GM18526 (cell line): ENCODE results near the gene MAPK11.
A peak's percentile ranks its signal among the peaks of the same experiment; 100 is the strongest.

ENCODE experiments used
- POLR2A ChIP-seq: IDR thresholded peaks from 3 replicates; pipeline ENCODE4 v1.6.1; 2011; ENCODE audit not compliant: insufficient read length; ENCODE audit errors: extremely low read depth

MAPK11 gene

DNA sequence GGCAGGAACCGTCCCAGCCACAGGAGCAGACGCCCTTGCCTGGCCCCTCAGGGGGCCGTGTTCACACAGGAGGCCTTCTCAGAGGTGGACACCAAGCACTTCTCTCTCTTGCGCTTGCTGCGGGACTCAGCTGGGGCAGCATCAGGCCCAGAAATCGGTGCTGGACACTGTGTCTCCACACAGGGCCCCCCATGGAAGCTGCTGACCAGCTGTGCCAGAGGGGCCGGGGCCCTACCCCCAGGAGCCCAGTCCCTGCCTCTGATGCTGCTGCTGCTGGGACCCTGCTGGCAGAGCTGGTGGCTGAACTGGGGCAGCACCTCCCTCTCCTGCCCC, 33.3 kb upstream of the MAPK11 start:
- no peak for TF ChIP-seq POLR2A

DNA sequence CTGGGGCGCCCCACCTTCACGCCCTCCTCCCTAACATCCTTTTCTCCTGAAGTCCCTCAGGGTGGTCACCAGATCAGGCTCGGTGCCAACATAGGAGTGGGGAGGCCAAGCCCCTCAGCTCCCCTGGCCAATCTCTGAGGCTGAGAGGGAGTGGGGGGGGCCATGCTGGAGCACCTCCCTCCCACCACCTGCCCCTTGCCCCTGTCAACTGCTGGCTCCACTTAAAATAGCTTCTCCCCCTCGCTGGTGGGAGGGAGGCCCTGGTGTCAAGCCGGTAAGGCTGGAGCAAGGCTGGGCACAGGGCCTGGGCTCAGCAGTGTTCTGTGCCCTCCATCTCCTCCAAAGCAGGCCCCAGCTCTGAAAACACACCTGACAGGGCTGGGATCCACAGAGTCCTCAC, 32.4 kb upstream of the MAPK11 start:
- TF ChIP-seq POLR2A, result no peak

DNA sequence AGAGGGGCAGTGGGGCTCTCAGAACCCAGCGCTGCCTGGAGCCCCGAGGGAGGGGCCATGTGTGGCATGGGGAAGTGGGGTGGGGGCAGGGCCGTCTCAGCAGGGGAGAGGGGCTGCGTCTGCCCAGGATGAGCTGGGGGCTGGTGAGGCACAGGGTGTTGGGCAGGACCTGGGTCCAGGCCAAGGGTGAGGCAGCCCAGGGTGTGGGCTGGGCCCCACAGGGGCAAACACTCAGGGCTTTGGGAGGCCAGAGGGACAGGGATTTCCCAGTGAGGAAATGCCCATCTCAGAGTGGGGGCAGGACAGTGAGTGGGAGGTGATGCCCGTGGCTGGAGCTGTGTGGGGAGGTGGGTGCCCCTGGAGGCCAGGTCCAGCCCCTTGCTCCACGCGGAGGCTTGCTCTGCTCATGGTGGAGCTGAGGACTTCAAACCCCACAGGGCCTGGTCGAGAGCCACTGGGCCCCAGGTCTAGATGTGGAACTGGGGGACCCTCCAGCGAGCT, 31.9 kb upstream of the MAPK11 start:
- no peak for TF ChIP-seq POLR2A

DNA sequence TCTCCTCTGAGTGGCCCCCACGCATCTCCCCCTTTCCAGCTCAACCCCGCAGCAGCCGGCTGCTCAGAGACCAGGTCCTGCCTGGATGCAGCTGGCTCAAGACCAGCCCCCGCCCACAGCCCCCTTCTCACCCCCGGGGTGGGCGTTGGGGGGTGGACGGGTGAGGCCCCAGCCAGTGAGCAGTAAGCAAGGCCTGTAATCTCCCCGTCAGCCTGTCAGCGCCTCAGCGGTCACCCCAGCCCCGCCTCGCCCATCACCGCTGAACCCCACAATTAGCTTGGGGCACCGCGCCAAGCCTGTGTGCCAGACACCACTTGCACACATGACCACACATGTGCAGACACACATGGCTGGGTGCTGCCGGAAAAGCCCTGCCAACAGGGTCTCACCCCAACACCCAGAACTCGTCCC, 31.4 kb upstream of the MAPK11 start:
- no peak for TF ChIP-seq POLR2A

DNA sequence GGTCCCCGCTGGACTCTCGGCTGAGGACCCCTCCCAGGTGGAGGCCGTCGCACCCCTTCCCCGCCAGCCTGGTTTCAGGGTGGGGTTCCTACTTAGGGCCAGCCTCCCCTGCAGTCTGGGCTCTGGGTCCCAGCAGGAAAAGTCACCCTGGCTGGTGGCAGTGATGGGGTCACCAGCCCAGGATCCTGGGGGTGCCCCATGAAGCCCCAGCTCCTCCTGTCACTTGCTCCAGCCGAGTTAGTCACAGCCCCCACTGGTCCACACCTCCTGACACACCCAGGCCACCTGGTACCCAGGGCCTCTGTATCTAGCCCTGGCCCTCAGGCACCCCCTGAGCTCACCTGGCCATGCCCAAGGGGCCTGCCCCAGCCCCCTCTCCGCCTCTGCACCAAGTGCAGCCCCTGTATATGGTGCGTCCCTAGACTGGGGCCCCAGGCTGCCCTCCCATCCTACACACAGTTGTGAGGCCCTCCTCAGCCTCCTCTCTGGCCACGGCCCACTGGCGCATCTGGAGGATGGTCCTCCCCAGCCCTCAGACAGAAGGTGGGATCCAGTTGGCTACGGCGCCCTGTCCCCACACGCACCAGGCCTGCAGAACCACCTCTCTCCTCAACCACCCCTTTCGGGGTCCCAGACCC, 30.6 kb upstream of the MAPK11 start:
- TF ChIP-seq POLR2A, result no peak

DNA sequence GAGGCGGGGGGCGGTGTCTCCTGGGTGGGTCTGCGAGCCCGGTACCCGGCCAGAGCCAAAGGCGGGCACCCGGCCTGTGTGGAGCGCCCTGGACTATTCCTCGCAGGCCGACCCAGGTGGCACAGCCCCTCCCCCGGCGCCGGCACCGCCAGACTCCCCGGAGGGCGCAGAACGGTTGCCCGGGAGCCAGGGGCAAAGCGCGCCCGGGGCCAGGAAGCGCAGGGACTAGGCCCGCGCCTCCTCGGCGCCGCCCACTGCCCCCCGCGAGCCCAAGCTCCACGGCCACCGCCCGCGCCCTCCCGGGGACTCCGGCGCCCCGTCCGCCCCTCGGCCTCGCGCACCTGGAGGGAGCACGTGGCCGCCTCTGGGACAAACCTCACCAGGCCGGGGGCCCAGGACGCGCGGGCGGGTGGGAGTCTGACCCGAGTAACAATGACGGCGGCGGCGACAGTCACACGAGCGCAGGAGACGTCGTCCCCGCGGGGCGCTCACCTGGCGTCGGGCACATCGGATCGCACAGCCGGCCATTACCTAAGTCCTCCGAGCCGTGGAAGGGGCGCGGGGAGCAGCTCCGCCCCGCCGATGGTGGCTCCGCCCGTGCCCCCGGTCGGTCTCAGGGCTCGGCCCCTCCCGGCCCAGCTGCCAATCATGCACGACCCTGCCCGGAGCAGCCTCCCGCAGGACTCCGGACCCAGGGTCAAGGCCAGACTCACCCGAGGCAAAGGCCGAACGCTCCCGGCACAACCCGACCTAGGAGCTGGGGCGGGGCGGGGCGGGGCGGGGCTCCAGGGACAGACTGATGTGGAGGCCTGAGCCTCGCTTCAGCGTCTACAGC, 29.8 kb upstream of the MAPK11 start:
- no peak for TF ChIP-seq POLR2A

DNA sequence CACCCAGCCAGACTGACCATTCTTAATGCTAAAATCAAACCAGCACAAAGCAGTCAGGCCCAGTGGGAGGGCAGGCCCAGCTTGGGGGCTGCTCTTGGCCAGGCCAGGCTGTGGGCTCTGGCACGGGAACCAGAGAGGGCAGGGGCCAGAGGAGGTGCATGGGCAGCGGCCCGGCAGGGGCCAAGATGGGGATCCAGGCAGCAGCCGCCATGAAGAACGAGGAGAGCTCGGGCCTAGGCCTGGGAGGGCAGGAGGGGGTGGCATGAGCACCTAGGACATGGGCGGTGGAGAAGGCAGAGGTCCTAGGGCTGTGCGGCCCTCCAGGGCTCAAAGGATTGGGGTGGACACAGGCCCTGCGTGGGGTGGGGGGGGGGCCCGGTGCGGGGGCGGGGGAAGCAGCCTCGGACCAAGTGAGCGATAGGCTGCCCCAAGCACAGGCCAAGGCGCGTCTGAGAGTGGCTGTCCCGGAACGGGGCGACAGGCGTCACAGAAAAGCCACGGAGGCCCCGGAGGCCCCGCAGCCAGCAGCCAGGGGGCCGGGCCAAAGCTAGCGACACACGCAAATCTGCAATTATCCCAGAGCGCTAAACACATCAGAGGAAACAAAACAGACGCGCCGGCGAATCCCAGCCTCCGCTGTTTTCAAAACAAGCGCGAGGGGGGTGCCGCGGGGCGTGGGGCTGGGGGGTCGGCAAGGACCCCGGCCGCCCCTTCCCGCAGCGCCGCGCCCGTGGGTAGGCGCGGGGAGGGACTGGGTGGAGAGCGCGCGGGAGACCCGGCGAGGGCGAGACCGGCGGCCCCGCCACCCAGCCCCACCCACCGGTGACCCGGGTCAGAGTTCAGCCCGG, 29.0 kb upstream of the MAPK11 start:
- TF ChIP-seq POLR2A, result no peak

DNA sequence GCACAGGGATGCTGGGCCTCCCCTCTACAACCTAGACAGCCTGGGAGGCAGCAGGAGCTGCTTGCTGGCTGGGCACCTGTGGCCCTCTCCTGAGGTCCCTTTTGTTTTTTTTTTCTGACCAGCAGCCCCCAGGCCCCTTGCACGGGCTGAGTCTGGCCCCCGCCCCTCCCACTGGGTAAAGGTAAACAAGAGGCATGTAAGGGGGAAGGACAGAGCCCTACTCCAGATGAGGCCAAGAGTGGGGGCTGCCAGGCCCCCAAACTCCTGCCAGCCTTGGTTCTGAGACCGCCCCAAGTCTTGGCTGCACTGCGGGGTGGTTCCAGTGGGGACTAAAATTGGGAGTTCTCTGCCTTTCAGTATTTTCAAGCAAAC, 28.1 kb upstream of the MAPK11 start:
- TF ChIP-seq POLR2A, result no peak

DNA sequence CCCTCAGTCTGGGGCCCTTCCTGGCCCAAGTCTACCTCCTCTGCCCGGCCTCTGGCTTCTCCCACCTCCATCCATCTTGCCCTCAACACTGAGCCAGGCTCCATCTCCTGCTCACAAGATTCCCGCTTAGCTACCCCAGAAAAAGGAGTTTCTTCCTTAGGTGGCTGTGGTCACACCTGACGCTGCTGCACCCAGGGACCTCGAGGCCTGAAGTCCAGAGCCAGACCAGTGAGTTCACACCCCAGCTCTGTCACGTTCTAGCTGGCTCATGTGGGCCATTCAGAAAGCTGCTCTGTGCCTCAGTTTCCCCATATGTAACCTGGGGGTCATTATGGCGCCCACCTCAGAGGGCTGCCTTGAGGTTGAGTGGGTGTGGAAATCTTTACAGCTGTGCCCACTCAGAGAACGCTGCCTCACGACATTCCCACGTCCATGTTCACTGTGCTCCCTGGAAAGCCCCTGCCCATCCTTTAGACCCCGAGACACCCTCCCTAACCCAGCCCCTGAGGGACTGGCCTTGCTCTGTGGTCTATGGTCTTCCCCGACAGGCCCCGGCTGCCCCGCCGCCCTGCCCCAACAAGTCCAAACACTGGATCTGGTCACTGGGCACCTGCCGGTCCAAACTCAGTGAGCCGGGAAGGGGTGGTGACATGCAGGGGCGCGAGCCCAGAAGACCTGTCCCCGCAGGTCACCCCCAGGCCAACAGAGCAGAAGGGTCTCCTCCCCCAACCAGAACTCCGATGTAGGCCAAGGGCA, 27.5 kb upstream of the MAPK11 start:
- no peak for TF ChIP-seq POLR2A

DNA sequence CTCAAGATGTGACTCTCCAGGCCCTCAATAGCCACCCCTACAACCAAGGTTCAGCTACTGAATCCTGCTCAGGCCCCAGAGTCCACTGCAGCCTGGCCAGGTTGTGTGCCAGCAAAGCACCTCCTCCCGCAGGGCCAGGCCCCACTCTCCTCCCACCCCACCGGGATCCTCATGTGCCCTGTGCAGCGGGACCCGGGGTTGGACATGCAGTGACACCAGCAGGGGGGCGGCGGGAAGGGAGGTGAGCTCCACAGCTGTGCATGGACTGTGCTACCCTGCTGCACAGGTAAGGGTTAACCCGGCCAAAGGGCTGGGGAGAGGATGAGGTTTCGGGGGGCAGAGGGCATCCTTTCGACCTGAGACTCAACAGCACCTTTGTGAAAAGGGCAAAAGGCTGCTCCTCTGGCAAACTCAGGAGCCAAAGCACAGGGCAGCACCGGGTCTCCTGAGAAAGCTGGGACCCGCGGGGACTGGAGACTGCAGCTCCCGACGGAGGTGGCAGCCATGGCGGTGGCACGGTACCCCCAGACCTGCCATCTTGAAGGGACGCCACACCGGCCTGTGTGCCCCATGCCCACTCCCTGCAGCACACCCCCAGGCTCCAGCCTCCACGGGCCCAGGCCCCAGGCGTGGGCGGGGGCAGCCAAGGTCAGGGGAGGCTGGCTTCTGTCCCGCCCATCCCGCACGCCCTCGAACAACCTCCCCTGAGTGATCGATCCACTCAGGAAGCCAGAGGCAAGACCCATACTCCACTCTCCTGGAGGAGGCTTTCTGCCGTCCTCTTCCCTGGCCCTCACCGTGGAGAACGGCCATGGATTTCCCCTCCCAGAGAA, 26.7 kb upstream of the MAPK11 start:
- no peak for TF ChIP-seq POLR2A

DNA sequence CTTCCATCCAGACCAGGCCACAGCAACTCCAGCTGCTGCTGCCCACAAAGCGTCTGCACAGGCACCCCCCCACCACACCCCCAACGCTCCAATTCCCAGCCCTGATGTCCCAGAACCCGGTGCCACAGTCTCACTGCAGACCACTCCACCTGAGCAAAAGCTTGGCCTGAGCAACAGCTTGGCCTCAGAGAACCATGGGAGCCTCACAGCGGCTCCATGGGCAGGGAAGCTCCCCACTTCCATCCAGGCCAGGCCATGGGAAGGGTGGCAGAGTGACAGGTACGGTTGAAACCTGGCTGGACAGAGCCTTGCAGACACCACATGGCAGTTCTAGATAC, 24.1 kb upstream of the MAPK11 start:
- no peak for TF ChIP-seq POLR2A

DNA sequence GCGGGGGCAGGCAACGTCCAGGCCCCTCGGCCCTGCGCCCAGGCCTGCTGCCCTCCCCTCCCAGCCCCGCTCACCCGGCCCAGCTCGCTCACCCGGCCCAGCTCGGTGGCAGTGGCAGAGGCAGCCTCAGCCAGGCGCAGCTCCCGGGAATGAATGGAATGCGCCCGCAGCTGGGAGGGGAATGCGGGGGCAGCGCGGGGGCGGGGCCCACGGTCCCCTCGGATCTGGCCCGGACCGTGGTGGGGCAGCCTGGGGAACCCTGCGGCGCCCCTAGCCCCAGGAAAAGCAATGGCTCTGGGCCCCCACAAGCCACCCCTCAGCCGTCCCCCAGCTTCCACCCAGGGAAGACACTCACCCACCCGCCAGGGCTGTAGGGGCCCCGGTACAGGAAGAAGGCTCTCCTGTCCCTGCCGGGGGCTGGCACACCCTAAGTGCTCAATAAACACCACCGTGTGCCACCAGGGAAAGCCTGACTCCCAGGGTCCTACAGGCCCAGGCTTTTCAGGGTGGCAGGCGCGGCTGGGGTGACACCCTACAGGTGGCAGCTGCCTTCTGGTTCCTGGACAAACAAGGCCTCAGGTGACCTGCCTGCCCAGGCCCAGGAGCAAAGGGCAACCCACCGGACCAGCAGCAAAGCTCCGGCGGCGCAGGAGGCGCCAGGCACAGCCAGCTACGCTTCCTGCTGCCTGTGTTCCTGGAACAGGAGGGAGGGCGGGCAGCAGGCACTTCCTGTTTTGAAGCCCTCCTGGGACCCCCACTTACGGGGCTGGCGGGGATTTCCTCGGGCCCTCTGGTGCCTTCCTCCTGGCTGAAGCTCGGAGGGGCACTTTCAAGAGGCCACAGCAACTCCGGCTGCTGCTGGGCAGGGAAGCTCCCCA, 23.5 kb upstream of the MAPK11 start:
- TF ChIP-seq POLR2A, result no peak

DNA sequence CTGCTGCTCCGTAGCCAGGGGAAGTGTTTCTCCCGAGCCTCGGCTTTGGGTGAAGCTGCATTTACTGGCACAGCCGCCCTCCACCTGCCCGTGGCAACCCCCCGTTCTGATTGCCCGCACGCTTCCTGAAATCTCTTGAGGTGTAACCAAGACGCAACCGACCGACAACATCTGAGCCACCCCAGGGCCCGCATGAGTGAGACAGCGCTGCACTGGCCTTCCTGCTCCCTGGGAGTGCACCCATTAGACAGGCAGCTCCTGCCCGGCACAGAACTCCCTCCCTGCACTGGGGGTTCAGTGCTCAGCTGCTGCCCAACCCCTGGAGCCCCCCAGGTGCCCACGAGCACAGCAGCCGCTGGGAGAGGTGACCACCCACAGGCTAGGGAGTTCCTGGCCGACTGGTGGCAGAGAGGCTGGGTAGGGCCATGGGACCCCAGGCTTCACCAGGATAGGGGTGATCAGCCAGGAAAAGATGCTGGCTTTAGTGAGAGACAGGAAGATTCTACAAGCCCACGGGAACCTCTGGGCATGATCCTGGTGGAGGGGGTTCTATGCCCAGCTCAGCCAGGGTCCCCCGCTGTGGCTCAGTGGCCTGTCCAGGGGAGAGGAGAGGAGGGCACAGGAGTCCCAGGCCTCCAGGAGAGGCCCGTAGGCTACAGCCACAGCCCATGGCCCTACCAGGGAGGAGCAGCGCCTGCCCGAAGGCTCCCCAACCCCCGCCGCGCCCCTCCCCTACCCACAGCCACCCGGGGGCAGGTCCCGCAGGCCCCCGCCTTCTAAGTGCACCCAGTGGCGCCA, 22.7 kb upstream of the MAPK11 start:
- TF ChIP-seq POLR2A, result peak; percentile 14
